DMS 273 (cell line): ENCODE measurements around the gene MRPS2.
"Not testable (repeated sequence)": the region's sequence is repeated elsewhere in the genome, so short reads cannot be mapped to it uniquely, and the experiment has no call there.

Experiments used
- DNase-seq: peaks from one replicate; lab custom pipeline; 2025; ENCODE audit not compliant: unreplicated experiment; lab: John Stamatoyannopoulos, UW

Gene MRPS2

DNA sequence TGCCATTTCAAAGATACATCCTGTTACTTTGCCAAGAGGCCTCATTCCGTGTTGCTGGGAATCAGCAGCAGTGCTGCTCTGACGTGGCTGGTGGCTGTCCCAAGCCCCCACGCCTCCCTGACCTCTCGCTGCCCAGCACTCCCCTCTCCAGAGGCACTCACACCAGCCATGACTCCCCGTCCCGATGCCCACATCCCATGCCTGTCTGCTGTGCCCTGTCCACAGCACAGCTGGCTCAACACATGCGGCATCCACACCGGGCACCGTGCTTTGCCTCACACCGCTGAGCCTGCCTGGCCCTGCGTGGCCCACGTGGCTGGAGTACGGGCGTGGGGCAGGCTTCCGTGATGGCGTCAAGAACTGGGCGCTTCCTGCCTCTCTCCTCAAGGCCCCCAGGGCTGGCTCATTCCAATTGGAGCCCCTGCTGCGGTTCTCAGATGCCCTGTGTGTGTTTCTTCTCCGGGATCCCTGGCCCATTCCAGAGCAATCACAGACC is 12.9 kb downstream of the MRPS2 start:
- DNase-seq, result no peak

DNA sequence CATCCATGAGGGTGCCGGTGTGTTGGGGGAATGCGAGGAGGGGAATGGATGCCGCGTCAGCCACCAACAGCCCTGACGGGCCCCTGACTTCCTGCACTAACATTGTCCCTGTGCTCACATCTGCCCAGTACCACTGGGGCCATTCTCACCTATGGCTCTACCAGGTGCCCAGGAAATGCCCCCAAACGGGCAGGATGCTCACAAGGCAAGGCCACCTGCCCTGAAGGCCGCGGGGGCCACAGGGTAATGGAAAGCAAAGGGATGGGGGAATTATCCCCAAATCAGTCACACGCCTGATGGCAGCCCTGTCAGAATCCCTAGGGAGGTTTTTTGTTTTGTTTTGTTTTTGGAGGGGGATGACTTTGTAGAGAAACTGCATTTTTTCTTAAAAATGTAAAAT is 13.4 kb downstream of the MRPS2 start:
- not testable (repeated sequence) for DNase-seq

GRCh38 chr9:135514342-135515082 is 14.0 kb downstream of the MRPS2 start:
- DNase-seq, result no peak

- no peak for DNase-seq
These were observed 14.8 kb downstream of the MRPS2 start for GRCh38 chr9:135515083-135515951.

DNA sequence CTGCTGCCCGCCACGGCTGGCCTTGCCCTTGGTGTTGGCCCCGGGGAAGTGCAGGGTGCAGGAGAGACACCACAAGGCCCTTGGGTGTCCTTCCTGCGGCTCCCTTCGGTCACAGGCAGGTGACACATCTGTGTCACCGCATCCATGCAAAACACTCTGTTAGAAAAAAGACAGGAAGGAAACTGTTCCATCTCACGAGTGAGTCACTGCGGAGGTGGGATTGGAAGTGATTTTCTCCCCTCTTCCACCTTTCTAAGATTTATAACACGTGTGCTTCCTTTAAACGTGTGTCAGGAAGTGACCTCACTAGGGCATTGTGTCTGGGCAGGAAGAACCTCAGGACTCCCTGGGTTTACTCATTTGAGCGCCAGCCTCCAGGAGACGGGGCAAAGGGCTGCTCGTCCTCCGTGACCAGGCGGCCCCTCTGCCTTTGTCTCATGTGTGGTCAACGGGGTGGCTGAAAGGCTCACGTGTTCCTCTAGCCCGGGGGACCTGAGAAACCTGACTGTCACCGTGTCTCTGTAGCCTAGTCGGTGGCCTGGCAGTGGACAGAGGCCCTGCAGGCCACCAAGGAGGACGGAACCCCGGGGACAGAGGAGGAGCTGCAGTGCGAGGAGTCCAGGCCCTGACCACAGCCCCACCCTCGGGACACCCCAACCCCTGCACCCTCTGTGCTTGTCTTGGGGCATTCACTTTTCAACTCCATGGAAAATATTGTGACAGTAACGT is 15.8 kb downstream of the MRPS2 start:
- no peak for DNase-seq

DNA sequence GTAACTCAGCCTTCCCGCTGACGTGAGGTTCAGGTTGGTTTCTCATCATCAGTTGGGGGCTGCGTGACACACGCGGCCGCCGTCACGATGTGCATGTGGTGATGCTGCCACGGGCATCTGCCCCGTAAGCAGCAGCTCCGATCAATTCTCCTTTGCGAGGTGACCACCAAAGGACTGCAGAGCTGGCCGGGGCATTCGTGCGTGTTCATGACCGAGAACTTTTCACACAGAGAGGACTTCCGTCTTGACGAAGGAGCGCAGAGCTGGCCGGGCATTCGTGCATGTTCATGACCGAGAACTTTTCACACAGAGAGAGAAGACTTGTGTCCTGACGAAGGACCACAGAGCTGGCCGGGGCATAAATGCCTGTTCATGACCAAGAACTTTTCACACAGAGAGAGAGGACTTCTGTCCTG is 16.9 kb downstream of the MRPS2 start:
- DNase-seq, result no peak

GRCh38 chr9:135519179-135519971 is 18.9 kb downstream of the MRPS2 start:
- DNase-seq, result no peak

- DNase-seq, result no peak
These were observed 20.6 kb downstream of the MRPS2 start, which contains the start of gene LCN1 for GRCh38 chr9:135520916-135521607. Gene LCN1, plus strand, starts transcription at chr9:135521440. Its CDS starts 58 bp downstream, at chr9:135521498.

DNA sequence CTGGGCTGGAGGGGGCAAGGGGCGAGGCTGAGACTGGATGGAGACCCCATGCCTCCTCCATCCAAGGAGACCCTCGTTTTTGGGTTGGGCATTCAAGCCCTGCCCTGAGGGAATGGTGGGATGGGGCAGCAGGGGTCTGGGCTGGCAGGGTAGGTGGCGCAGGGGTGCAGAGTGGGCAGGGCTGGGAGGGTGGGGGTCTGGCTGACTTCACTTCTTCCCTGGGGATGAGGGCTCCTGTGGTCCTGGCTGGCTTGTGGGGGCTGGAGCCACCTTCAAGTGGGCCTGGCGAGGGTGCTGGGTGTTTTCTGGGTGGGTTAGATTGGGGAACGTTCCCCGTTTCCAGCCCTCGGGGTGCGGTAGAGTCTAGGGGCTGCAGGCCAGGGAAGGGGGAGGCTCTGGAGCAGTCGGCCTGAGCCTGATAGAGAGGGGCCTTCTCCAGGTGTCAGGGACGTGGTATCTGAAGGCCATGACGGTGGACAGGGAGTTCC is 21.2 kb downstream of the MRPS2 start:
- no peak for DNase-seq

GRCh38 chr9:135522137-135522877 is 21.8 kb downstream of the MRPS2 start:
- DNase-seq, result no peak

GRCh38 chr9:135522931-135523330 is 22.4 kb downstream of the MRPS2 start:
- no peak for DNase-seq

- no peak for DNase-seq
These were observed 23.1 kb downstream of the MRPS2 start for GRCh38 chr9:135523521-135524129.

- DNase-seq, result no peak
These were observed 23.8 kb downstream of the MRPS2 start for GRCh38 chr9:135524130-135524861.

GRCh38 chr9:135525241-135526088 is 25.0 kb downstream of the MRPS2 start:
- DNase-seq, result no peak

DNA sequence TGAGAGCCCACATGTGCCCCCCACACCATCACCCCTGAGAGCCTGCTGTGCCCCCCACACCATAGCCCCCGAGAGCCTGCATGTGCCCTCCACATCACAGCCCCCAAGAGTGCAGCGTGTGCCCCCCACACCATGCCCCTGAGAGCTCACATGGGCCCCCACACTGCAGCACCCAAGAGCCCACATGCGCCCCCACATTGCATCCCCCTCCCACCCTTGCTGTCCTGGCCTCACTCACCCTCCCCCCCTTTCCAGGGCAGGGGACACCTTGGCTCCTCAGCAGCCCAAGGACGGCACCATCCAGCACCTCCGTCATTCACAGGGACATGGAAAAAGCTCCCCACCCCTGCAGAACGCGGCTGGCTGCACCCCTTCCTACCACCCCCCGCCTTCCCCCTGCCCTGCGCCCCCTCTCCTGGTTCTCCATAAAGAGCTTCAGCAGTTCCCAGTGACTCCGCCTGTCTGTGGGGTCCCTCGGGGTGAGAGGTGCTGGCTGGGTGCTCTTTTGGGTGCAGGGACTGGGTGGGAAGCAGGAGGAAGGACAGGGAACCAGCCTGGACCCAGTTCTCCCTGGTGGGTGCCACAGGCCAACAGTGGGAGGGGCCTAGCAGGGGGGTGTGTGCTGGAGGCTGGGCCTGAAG is 25.7 kb downstream of the MRPS2 start:
- DNase-seq, result no peak

DNA sequence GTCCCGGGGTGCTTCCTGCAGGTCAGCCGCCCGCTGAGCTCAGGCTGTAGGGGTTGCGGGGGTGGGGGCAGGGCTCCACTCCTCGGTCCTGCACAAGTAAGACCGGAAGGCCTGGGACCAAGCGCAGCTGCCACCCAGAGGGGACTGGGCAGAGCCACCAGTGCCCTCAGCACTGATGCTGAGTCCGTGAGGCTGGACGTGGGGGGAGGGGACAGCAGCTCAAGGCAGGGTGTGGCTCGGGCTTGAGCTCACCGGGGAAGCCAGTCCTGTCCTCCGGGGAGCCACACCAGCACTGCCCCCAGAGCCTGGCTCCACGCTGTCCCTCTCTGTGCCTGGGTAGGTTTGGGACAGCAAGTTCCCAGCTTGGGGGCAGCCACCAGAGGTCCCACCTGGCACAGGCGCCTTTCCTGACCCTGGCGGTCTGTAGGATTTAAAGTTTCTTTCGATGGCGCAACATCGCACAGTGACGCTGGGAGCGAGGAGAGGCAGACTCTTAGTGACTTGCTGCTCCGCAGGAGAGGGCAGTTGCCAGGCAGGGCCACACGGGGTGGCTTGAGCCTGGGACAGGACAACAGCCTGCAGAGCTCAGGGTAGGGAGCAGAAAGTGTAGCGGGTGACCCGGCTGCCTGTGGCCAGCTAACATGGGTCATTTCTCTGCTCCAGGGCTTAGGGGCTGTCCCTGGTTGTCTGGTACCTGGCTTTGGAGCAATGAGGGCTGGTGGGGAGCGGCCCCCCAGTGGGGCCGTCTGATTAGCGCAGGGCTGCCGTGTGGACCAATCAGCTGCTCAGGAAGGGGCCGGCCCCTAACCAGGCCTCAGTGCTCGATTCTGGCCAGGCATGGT is 26.5 kb downstream of the MRPS2 start:
- no peak for DNase-seq
